Muscle layer of duodenum (tissue), 2 donors: ENCODE data around the gene KLHL20.
"Not testable (repeated sequence)": the region's sequence is repeated elsewhere in the genome, so short reads cannot be mapped to it uniquely, and the experiment has no call there.

ENCODE experiments used
- H3K27ac ChIP-seq: one replicate; pipeline ENCODE4 v1.7.0; 2013; ENCODE audit warnings: mild to moderate bottlenecking, low read length
- H3K27me3 ChIP-seq: one replicate; pipeline ENCODE4 v1.7.0; 2013; ENCODE audit warnings: low read depth, mild to moderate bottlenecking, control low read depth, low read length
- H3K36me3 ChIP-seq, 2 donors: one replicate each; pipeline ENCODE4 v1.7.0; 2013; ENCODE audit warnings: low read length in 2 of 2, control low read depth in 1 of 2, mild to moderate bottlenecking in 1 of 2; ENCODE audit not compliant: insufficient read depth in 2 of 2, control insufficient read depth in 1 of 2
- H3K4me1 ChIP-seq, 2 donors: one replicate each; pipeline ENCODE4 v1.7.0; 2013; ENCODE audit warnings: low read length in 2 of 2, mild to moderate bottlenecking in 2 of 2, control low read depth in 1 of 2, moderate library complexity in 1 of 2; ENCODE audit not compliant: insufficient read depth in 2 of 2, control insufficient read depth in 1 of 2
- H3K4me3 ChIP-seq, 2 donors: one replicate each; pipeline ENCODE4 v1.7.0; 2013; ENCODE audit warnings: low read length in 2 of 2, low read depth in 1 of 2, mild to moderate bottlenecking in 1 of 2
- H3K9me3 ChIP-seq, 2 donors: one replicate each; pipeline ENCODE4 v1.7.0; 2013; ENCODE audit warnings: low read length in 2 of 2, control low read depth in 1 of 2, mild to moderate bottlenecking in 1 of 2; ENCODE audit not compliant: control insufficient read depth in 1 of 2
- donor health status: healthy.

Gene KLHL20, protein sequence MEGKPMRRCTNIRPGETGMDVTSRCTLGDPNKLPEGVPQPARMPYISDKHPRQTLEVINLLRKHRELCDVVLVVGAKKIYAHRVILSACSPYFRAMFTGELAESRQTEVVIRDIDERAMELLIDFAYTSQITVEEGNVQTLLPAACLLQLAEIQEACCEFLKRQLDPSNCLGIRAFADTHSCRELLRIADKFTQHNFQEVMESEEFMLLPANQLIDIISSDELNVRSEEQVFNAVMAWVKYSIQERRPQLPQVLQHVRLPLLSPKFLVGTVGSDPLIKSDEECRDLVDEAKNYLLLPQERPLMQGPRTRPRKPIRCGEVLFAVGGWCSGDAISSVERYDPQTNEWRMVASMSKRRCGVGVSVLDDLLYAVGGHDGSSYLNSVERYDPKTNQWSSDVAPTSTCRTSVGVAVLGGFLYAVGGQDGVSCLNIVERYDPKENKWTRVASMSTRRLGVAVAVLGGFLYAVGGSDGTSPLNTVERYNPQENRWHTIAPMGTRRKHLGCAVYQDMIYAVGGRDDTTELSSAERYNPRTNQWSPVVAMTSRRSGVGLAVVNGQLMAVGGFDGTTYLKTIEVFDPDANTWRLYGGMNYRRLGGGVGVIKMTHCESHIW

DNA sequence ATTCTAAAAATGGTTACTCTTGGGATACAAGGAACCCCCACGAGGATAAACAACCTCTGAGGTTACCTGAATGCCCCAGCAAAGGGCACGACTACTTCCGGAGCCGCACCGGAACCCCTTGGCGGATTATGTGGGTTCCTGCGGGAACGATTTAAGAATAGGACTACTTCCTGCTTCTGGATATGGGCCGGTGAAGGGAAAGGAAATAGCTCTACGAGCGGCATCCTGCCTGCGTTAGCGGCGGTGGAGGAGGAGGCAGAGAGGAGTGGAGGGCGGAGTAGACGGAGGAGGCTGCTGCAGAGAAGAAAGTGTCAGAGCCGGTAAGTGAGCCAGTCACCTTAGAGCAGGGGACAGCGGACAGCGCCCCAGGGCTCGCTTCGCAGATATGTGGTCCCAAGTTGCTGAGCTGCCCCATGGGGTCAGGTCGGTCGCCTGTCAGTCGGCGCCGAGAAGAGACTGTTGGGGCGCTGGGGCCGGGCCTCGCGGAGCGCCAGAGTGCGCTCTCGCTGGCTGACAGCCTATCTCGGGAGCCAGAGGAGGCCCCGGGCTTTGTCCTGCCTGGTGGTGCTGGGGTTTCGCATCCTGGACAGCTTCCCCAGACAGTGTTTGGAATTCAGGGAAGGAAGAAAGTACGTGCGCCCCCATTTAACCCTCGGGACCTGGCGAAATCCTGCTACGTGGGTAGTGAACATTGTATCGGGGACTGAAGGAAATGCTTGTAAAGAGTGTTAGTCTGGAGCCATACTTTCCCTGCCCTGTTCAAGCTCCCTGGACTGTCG lies at the start of gene KLHL20:
TSS of gene KLHL20 (plus strand) at position 223 of the 779 bp plus-strand sequence. CDS start 1,063 bp downstream, outside the sequence.
- H3K36me3 ChIP-seq: no peaks in the 10 kb centered on the region
- peak within 1 kb of the TSS; percentile 74 to 94 for H3K4me3 ChIP-seq
- peaks cover 6% of the 10 kb centered on the region for H3K27me3 ChIP-seq
- no peaks in the 10 kb centered on the region for H3K9me3 ChIP-seq
- H3K4me1 ChIP-seq: peaks cover 10 to 18% of the 10 kb centered on the region in 2 donors
- H3K27ac ChIP-seq: peak within 1 kb of the TSS; percentile 82

DNA sequence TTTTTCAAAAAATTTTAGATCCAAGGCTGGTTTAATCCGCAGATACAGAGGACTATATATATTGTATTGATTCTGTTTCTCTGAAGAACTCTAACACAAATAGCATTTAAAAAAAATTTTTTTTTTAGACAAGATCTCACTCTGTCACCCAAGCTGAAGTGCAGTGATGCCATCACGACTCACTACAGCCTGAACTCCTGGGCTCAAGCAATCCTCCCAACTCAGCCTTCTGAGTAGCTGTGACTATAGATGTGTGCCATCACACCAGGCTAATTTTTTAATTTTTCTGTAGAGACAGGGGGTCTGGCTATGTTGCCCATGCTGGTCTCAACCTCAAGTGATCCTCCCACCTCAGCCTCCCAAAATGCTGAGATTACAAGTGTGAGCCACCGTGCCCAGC lies 48.1 kb upstream of the KLHL20 start:
- no peaks in the 10 kb centered on the region for H3K9me3 ChIP-seq
- peaks cover 7% of the 10 kb centered on the region for H3K27me3 ChIP-seq

DNA sequence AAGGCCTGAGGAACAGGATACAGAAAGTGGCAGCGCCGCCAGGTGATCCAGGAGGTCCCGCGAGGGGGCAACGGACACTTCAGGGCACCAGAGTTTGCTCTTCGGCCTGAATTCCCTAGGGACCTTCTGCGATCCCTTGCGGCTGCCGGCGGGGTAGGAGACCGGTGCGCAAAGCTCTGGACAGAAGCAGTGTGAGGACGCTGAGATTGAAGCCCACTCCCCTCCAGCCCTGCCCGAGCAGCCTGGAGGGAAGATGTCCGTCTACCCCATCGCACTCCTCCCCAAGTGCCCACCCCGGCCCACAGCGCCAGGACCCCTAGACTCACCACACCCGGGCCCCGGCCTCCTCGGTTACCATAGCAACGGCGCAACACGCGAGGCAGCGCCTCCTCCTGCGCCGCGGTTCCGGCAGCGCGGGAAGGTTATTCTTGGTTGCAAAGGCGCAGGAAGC lies 45.3 kb upstream of the KLHL20 start, which contains the start of gene ANKRD45:
TSS of gene ANKRD45 (minus strand) at position 361 of the 451 bp plus-strand sequence. CDS start 10,433 bp downstream, outside the sequence.
- Histone ChIP-seq H3K4me1 (peaks cover 0 to 5% of the 10 kb centered on the region in 2 donors), H3K4me3 (peak within 1 kb of the TSS in 1 of 2 donors; percentile 59), H3K9me3 (no peaks in the 10 kb centered on the region), H3K36me3 (no peaks in the 10 kb centered on the region), H3K27me3 (peaks cover 7% of the 10 kb centered on the region), H3K27ac (no peak within 1 kb of the TSS)

More for the DNA sequence above, 48.1 kb upstream of the KLHL20 start:
- no peak overlapping the region for H3K4me3 ChIP-seq
- H3K4me1 ChIP-seq: peaks cover 0 to 5% of the 10 kb centered on the region in 2 donors
- H3K27ac ChIP-seq: no peak overlapping the region
- H3K36me3 ChIP-seq: no peaks in the 10 kb centered on the region

DNA sequence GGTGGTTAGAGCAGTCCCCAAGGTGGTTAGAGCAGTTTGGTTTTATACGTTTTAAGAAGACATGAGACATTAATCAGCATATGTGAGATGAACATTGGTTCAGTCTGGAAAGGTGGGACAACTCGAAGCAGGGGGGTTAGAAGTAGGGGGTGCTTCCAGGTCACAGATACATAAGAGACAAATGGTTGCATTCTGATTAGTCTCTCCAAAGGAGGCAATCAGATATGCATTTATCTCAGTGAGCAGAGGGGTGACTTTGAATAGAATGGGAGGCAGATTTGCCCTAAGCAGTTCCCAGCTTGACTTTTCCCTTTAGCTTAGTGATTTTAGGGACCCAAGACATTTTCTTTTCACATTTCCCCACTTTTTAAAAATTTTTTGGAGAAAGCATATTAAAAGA lies 40.3 kb upstream of the KLHL20 start:
- H3K27me3 ChIP-seq, H3K36me3 ChIP-seq, H3K27ac ChIP-seq, H3K4me3 ChIP-seq, H3K9me3 ChIP-seq, H3K4me1 ChIP-seq: not testable (repeated sequence)

DNA sequence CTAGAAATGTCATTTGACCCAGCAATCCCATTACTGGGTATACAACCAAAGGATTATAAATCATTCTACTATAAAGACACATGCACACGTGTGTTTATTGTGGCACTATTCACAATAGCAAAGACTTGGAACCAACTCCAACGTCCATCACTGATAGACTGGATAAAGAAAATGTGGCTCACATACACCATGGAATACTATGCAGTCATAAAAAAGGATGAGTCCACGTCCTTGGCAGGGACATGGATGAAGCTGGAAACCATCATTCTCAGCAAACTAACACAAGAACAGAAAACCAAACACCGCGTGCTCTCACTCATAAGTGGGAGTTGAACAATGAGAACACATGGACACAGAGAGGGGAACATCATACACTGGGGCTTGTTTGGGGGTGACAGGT lies 34.6 kb upstream of the KLHL20 start:
- not testable (repeated sequence) for H3K4me3 ChIP-seq, H3K4me1 ChIP-seq, H3K27me3 ChIP-seq, H3K27ac ChIP-seq, H3K36me3 ChIP-seq, H3K9me3 ChIP-seq

DNA sequence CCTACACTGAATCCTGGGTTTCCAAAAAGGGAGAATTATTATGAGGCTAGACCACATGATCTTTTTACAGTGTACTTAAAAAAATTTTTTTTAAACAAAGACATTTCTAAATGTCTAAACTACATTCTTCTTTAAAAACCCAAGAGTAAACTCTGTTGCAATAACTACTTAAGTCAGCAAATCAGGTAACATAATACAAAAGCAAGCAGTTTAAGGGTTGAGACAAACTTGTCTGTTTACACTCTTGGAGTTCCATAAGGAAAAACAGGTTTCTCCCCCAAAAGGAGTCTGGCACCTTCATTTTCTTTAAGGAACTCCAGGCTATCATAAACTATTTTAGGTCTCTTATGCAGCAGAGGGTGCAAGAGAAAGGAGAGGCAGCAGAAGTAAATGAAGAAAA lies 32.6 kb upstream of the KLHL20 start:
- no peaks in the 10 kb centered on the region for H3K4me1 ChIP-seq
- H3K27me3 ChIP-seq: no peaks in the 10 kb centered on the region
- no peaks in the 10 kb centered on the region for H3K36me3 ChIP-seq
- H3K4me3 ChIP-seq: no peak overlapping the region
- no peak overlapping the region for H3K27ac ChIP-seq
- H3K9me3 ChIP-seq: no peaks in the 10 kb centered on the region

DNA sequence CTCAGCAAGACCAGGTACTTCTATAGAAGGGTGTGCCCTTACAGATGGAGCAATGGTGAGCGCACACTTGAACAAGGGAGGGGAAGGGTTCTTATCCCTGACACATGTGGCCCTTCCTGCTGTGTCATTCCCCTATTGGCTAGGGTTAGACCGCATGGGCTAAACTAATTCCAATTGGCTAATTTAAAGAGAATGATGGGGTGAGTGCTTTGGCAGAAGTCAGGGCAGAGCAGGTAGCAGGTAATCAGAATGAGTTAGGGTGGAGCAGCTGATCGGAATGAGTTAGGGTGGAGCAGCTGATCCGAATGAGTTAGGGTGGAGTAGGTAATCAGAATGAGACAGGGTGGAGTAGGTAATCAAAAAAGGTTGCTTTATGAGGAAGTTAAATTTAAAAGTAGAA lies 30.9 kb upstream of the KLHL20 start:
- H3K36me3 ChIP-seq, H3K27ac ChIP-seq, H3K9me3 ChIP-seq, H3K4me1 ChIP-seq, H3K27me3 ChIP-seq, H3K4me3 ChIP-seq: not testable (repeated sequence)

DNA sequence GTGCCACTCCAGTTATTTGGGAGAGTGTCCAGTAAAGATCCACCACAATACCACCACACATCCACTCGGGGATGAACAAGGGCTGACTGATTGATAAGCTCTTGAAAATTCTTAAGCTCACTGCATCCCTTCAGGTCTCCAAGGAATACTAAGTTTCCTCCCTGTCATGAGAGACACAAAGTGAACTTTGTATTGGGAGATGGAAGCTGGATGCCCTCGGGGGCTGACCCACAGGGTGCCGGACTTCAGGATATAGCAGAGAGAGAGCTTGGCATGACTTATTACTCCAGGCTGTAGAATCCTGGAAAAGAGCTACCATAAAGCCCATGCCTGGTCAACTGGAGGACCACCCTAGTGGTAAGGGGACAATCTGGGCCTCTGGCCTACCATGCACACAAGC lies 29.7 kb upstream of the KLHL20 start:
- not testable (repeated sequence) for H3K4me3 ChIP-seq, H3K9me3 ChIP-seq, H3K27me3 ChIP-seq, H3K27ac ChIP-seq, H3K4me1 ChIP-seq, H3K36me3 ChIP-seq

DNA sequence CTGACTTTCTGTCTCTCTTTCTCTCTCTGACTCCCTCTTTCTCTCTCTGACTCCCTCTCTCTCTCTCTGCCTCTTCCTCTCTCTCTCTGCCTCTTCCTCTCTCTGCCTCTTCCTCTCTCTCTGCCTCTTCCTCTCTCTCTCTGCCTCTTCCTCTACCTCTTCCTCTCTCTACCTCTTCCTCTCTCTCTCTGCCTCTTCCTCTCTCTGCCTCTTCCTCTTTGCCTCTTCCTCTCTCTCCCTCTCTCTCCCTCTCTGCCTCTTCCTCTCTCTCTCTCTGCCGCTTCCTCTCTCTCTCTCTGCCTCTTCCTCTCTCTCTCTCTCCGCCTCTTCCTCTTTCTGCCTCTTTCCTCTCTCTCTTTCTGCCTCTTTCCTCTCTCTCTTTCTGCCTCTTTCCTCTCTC lies 26.5 kb upstream of the KLHL20 start:
- H3K27me3 ChIP-seq: no peaks in the 10 kb centered on the region
- no peak overlapping the region for H3K27ac ChIP-seq
- no peaks in the 10 kb centered on the region for H3K9me3 ChIP-seq
- no peaks in the 10 kb centered on the region for H3K36me3 ChIP-seq
- no peak overlapping the region for H3K4me3 ChIP-seq
- no peaks in the 10 kb centered on the region for H3K4me1 ChIP-seq

DNA sequence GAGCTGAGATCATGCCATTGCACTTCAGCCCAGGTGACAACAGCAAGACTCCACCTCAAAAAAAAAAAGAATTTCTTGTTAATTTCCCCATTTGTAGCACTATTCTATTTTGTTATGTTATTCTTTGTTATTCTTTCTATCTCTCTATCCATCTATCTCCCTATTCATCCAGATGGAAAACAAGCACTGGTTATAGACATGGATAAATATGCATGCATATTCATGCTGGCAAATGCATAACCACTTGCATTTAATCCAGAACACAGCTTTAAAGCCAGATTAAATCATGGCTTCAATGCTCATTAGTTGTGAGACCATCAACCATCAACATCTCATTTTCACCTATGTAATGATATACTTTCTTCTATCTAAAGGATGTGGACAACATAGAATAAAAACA lies 21.5 kb upstream of the KLHL20 start:
- H3K4me1 ChIP-seq: no peaks in the 10 kb centered on the region
- no peaks in the 10 kb centered on the region for H3K9me3 ChIP-seq
- no peaks in the 10 kb centered on the region for H3K27me3 ChIP-seq
- no peaks in the 10 kb centered on the region for H3K36me3 ChIP-seq
- no peak overlapping the region for H3K4me3 ChIP-seq
- no peak overlapping the region for H3K27ac ChIP-seq

DNA sequence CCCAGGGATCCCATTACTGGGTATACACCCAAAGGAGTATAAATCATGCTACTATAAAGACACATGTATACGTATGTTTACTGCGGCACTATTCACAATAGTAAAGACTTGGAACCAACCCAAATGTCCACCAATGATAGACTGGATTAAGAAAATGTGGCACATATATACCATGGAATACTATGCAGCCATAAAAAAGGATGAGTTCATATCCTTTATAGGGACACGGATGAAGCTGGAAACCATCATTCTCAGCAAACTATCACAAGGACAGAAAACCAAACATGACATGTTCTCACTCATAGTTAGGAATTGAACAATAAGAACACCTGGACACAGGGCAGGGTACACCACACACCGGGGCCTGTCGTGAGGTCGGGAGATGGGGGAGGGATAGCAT lies 13.5 kb upstream of the KLHL20 start:
- not testable (repeated sequence) for H3K9me3 ChIP-seq, H3K27ac ChIP-seq, H3K27me3 ChIP-seq, H3K36me3 ChIP-seq, H3K4me1 ChIP-seq, H3K4me3 ChIP-seq
